Liver (tissue), 9 donors: ENCODE measurements around the gene DNAJB6. TPM values are rescaled to one million over a fixed set of nuclear protein-coding genes. Genes with fewer than 3 reads are reported as not detected.

Experiments
- DNase-seq: peaks from one replicate; pipeline ENCODE4 v3.0.0-alpha.2; 2017; ENCODE audit warnings: low spot score
- H3K27ac ChIP-seq, 2 donors: one replicate each; pipeline ENCODE4 v1.7.0; 2013; ENCODE audit warnings: inconsistent platforms in 2 of 2, low read length in 2 of 2, control low read depth in 1 of 2, low read depth in 1 of 2, mild to moderate bottlenecking in 1 of 2
- H3K27me3 ChIP-seq, 4 donors: one replicate each; pipeline versions ENCODE4 v1.6.1 to v1.7.0; 2013; ENCODE audit warnings: low read length in 3 of 4, inconsistent platforms in 1 of 4, mild to moderate bottlenecking in 1 of 4, moderate library complexity in 1 of 4; ENCODE audit not compliant: control insufficient read depth in 4 of 4, insufficient read depth in 4 of 4
- H3K36me3 ChIP-seq, 4 donors: one replicate each; pipeline versions ENCODE4 v1.6.1 to v1.7.0; 2013; ENCODE audit warnings: low read length in 3 of 4, mild to moderate bottlenecking in 3 of 4, low read depth in 1 of 4, moderate library complexity in 1 of 4; ENCODE audit not compliant: control insufficient read depth in 4 of 4, insufficient read depth in 3 of 4
- H3K4me1 ChIP-seq, 4 donors: one replicate each; pipeline versions ENCODE4 v1.6.1 to v1.7.0; 2013; ENCODE audit warnings: low read length in 3 of 4, mild to moderate bottlenecking in 3 of 4, moderate library complexity in 1 of 4; ENCODE audit not compliant: control insufficient read depth in 4 of 4, insufficient read depth in 4 of 4
- H3K4me3 ChIP-seq, 3 donors: one replicate each; pipeline versions ENCODE4 v1.6.1 to v1.7.0; 2013; ENCODE audit warnings: low read length in 3 of 3, control low read depth in 1 of 3, low read depth in 1 of 3, mild to moderate bottlenecking in 1 of 3
- H3K9ac ChIP-seq, 2 donors: one replicate each; pipeline ENCODE4 v1.7.0; 2013; ENCODE audit warnings: low read length in 2 of 2, mild to moderate bottlenecking in 2 of 2, moderate library complexity in 2 of 2, control low read depth in 1 of 2, low read depth in 1 of 2
- H3K9me3 ChIP-seq, 4 donors: one replicate each; pipeline versions ENCODE4 v1.6.1 to v1.7.0; 2013; ENCODE audit warnings: low read length in 3 of 4; ENCODE audit not compliant: control insufficient read depth in 4 of 4
- ATF3 ChIP-seq: IDR thresholded peaks from 2 replicates; pipeline ENCODE4 v1.6.1; 2016; ENCODE audit warnings: antibody characterized with exemption
- CTCF ChIP-seq: fragments of 150-350 bp; IDR thresholded peaks from 2 replicates; pipeline ENCODE4 v1.5.1; 2017; ENCODE audit warnings: improper control_type of control experiment, low read depth, low read length; ENCODE audit not compliant: missing input control
- EGR1 ChIP-seq, 2 donors: IDR thresholded peaks; 2 replicates each; pipeline ENCODE4 v1.6.1; 2016 to 2018; ENCODE audit warnings: antibody characterized with exemption in 2 of 2, low read depth in 2 of 2
- FOXA1 ChIP-seq: IDR thresholded peaks from 2 replicates; pipeline ENCODE4 v1.6.1; 2016; ENCODE audit warnings: antibody characterized with exemption
- FOXA2 ChIP-seq: IDR thresholded peaks from 2 replicates; pipeline ENCODE4 v1.6.1; 2016; ENCODE audit warnings: antibody characterized with exemption
- GABPA ChIP-seq, 2 donors: IDR thresholded peaks in 1 of 2; conservative IDR thresholded peaks in 1 of 2; 2 replicates each; pipeline ENCODE4 v1.6.1; 2016; ENCODE audit warnings: antibody characterized with exemption in 2 of 2, mild to moderate bottlenecking in 1 of 2, moderate library complexity in 1 of 2
- HNF4A ChIP-seq, 2 donors: conservative IDR thresholded peaks; 2 replicates each; pipeline ENCODE4 v1.6.1; 2016; ENCODE audit warnings: antibody characterized with exemption in 2 of 2, mild to moderate bottlenecking in 2 of 2
- HNF4G ChIP-seq: IDR thresholded peaks from 2 replicates; pipeline ENCODE4 v1.6.1; 2016; ENCODE audit warnings: antibody characterized with exemption
- JUND ChIP-seq, 2 donors: IDR thresholded peaks; 2 replicates each; pipeline ENCODE4 v1.6.1; 2016; ENCODE audit warnings: antibody characterized with exemption in 2 of 2
- NR2F2 ChIP-seq: IDR thresholded peaks from 2 replicates; pipeline ENCODE4 v1.6.1; 2016; ENCODE audit warnings: antibody characterized with exemption
- REST ChIP-seq: IDR thresholded peaks from 2 replicates; pipeline ENCODE4 v1.6.1; 2016; ENCODE audit warnings: antibody characterized with exemption, mild to moderate bottlenecking
- RXRA ChIP-seq, 2 donors: IDR thresholded peaks; 2 replicates each; pipeline ENCODE4 v1.6.1; 2017 to 2018; ENCODE audit warnings: antibody characterized with exemption in 2 of 2, mild to moderate bottlenecking in 1 of 2
- SP1 ChIP-seq: IDR thresholded peaks from 2 replicates; pipeline ENCODE4 v1.6.1; 2018; ENCODE audit warnings: antibody characterized with exemption, mild to moderate bottlenecking
- TAF1 ChIP-seq: conservative IDR thresholded peaks from 2 replicates; pipeline ENCODE4 v1.6.1; 2016; ENCODE audit warnings: antibody characterized with exemption, mild to moderate bottlenecking
- YY1 ChIP-seq: IDR thresholded peaks from 2 replicates; pipeline ENCODE4 v1.6.1; 2016; ENCODE audit warnings: antibody characterized with exemption, mild to moderate bottlenecking
- WGBS: extraction: QIAGEN DNeasy Blood & Tissue Kit; methylation state at CpG from one replicate; pipeline ENCODE4 v1.1.7; 2013; 5-methylcytosine and 5-hydroxymethylcytosine counted together
- polyA plus RNA-seq, 2 donors: library from polyadenylated mRNA; stranded (reverse) in 1 of 2; unstranded in 1 of 2; fragments of 200-250 nt in 1 of 2; fragments of >200 nt in 1 of 2; fragmentation: Nextera tagmentation in 1 of 2; extraction: Ambion mirVana in 1 of 2; gene quantifications; one replicate each; pipeline versions ENCODE4 v1.2.1 to v1.2.3, GENCODE V29; 2013 to 2015
- total RNA-seq, 2 donors: library from RNA; depleted of rRNA; stranded (reverse); fragments of >200 nt; gene quantifications; one replicate each; pipeline ENCODE4 v1.2.3, GENCODE V29; 2014
- TF ChIP-seq, protein P1 (sequence below): IDR thresholded peaks from 2 replicates; pipeline ENCODE4 v1.6.1; 2016; ENCODE audit warnings: antibody characterized with exemption
- TF ChIP-seq, protein P2 (sequence below): IDR thresholded peaks from 2 replicates; pipeline ENCODE4 v1.6.1; 2016; ENCODE audit warnings: antibody characterized with exemption
- donor health status: healthy.
- donor health status: healthy.
- donor health status: healthy.
- donor health status: healthy.
- donor health status: healthy.

DNAJB6 gene
- total and polyA plus RNA-seq, 4 donors = 26.5 to 46.6 (median 42.4) TPM

GRCh38 chr7:157358041-157358752 lies 21.4 kb downstream of the DNAJB6 start (continued):
- no peak for TF ChIP-seq HNF4G
- TF ChIP-seq NR2F2 = no peak
- no peak for TF ChIP-seq EGR1 (IDR thresholded peaks at IDR 0.05; ENCODE audit: low read depth in 2 of 2)
- TF ChIP-seq SP1 = no peak
- no peak for TF ChIP-seq HNF4A (conservative IDR thresholded peaks at IDR 0.05)

DNA sequence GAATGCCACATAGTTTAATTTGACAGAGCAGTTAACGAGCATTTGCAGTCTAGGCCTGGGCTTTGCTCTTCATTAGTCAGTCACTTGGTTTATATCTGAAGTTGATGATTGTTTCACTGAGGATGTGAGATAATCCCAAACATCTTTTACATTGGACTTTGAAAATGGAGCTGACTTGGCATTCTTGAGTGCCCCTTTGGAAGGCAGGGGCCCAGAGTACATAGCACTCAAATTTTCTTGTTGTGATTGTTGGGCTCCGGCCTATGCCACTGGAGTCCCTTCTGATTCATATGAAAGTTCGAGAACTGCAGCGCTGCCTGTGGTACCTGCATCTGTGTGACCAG lies 21.9 kb downstream of the DNAJB6 start:
- Histone ChIP-seq H3K27ac (no peak overlapping the region), H3K36me3 (peaks cover 0 to 28% (median 17%) of the 10 kb centered on the region in 4 donors), H3K4me3 (no peak overlapping the region), H3K4me1 (peaks cover 0 to 11% (median 2%) of the 10 kb centered on the region in 4 donors), H3K27me3 (no peaks in the 10 kb centered on the region), H3K9me3 (no peaks in the 10 kb centered on the region), H3K9ac (no peak overlapping the region)
- 72% methylated on average over 4 of the region's 4 CpGs for WGBS
- TF ChIP-seq TAF1 (no peak), HNF4G (no peak), FOXA1 (no peak), FOXA2 (no peak), EGR1 (IDR thresholded peaks at IDR 0.05; ENCODE audit: low read depth in 2 of 2) (no peak), SP1 (no peak)
- TF ChIP-seq, protein P1, sequence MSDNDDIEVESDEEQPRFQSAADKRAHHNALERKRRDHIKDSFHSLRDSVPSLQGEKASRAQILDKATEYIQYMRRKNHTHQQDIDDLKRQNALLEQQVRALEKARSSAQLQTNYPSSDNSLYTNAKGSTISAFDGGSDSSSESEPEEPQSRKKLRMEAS = no peak
- DNase-seq = no peak

DNA sequence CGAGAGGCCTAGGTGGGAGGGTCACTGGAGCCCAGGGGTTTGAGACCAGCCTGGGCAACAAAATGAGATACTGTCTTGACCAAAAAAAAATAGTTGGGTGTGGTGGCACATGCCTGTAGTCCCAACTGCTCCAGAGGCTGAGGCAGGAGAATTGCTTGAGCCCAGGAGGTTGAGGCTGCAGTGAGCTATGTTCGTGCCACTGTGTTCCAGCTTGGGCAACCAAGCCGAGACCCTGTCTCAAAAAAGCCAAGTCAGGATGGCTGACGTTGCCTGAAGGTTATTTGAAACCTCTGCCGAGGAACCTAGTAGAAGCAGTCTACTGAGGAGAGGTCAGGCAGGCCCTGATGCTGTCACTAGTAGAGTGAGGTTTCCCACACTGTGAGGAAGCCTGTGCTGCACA lies 22.8 kb downstream of the DNAJB6 start:
- Histone ChIP-seq H3K27me3 (no peaks in the 10 kb centered on the region), H3K9me3 (no peaks in the 10 kb centered on the region), H3K4me3 (no peak overlapping the region), H3K9ac (no peak overlapping the region), H3K36me3 (peaks cover 0 to 36% (median 21%) of the 10 kb centered on the region in 4 donors), H3K4me1 (peaks cover 0 to 11% (median 2%) of the 10 kb centered on the region in 4 donors), H3K27ac (no peak overlapping the region)
- no peak for DNase-seq
- no peak for TF ChIP-seq SP1
- TF ChIP-seq HNF4G = no peak
- no peak for TF ChIP-seq FOXA2
- no peak for TF ChIP-seq REST
- TF ChIP-seq ATF3 = no peak
- no peak for TF ChIP-seq JUND (IDR thresholded peaks at IDR 0.05)
- no peak for TF ChIP-seq CTCF
- TF ChIP-seq, protein P1 = no peak
- no peak for TF ChIP-seq HNF4A (conservative IDR thresholded peaks at IDR 0.05)
- TF ChIP-seq, protein P2, sequence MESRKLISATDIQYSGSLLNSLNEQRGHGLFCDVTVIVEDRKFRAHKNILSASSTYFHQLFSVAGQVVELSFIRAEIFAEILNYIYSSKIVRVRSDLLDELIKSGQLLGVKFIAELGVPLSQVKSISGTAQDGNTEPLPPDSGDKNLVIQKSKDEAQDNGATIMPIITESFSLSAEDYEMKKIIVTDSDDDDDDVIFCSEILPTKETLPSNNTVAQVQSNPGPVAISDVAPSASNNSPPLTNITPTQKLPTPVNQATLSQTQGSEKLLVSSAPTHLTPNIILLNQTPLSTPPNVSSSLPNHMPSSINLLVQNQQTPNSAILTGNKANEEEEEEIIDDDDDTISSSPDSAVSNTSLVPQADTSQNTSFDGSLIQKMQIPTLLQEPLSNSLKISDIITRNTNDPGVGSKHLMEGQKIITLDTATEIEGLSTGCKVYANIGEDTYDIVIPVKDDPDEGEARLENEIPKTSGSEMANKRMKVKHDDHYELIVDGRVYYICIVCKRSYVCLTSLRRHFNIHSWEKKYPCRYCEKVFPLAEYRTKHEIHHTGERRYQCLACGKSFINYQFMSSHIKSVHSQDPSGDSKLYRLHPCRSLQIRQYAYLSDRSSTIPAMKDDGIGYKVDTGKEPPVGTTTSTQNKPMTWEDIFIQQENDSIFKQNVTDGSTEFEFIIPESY = no peak
- no peak for TF ChIP-seq TAF1
- TF ChIP-seq FOXA1 = no peak
- no peak for TF ChIP-seq RXRA (IDR thresholded peaks at IDR 0.05)
- TF ChIP-seq EGR1 (IDR thresholded peaks at IDR 0.05; ENCODE audit: low read depth in 2 of 2) = no peak
- no peak for TF ChIP-seq GABPA (IDR thresholded peaks at IDR 0.05 in 1 of 2, conservative IDR thresholded peaks at IDR 0.05 in 1 of 2)
- TF ChIP-seq NR2F2 = no peak
- TF ChIP-seq YY1 = no peak
- WGBS = 94% methylated on average over 5 of the region's 5 CpGs
